T-helper 2 cell treated with Interferon-gamma antibody and Interleukin-4, amounts not matched to agents 100 ng/mL and 5 ng/mL, for 36 hours (primary cell): ENCODE data around the gene PHYHIPL. TPM values are rescaled to one million over a fixed set of nuclear protein-coding genes. Genes with fewer than 3 reads are reported as not detected.
"Not testable (repeated sequence)": the region's sequence is repeated elsewhere in the genome, so short reads cannot be mapped to it uniquely, and the experiment has no call there.

Experiments
- intact Hi-C: fragments of 100-400 bp; cut with micrococcal nuclease; formaldehyde crosslinking; loops from one replicate; pipeline ENCODE4 v1.15.1; 2023
- total RNA-seq: library from RNA; stranded (reverse); gene quantifications from 2 replicates; pipeline ENCODE4 v1.2.3, GENCODE V29; 2022

The PHYHIPL gene
- total RNA-seq, 1 donor from 2014 or later, result not detected

- intact Hi-C loops, result no loop called here
Measured at GRCh38 chr10:59190332-59190731, 13.9 kb downstream of the PHYHIPL start.

DNA sequence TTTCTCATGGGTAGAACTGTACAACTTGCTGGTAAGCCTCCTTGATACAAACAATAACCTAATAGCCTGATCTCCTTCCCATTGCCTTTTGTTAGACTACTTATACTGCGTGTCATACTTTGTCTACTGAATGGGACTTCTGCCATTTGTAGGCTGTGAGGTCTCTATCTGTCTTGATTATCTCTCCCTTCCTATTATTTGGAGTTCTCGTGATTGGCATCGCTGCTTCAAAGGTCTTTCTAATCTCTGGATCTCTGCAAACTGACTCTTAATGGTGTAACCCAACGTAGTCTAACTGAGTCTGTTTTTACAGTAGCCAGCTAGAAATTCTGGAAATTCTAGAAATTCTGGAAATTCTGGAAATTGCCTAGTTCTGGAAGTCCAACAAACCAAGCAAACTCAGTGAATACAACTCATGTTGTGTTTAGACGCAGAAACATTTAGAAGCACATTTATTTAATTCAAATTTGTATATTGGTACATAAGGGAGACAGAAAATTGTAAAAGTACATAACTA, 29.8 kb downstream of the PHYHIPL start:
- intact Hi-C loops, result no loop called here

- intact Hi-C loops, result no loop called here
Measured at GRCh38 chr10:59212301-59212798, 35.9 kb downstream of the PHYHIPL start.

DNA sequence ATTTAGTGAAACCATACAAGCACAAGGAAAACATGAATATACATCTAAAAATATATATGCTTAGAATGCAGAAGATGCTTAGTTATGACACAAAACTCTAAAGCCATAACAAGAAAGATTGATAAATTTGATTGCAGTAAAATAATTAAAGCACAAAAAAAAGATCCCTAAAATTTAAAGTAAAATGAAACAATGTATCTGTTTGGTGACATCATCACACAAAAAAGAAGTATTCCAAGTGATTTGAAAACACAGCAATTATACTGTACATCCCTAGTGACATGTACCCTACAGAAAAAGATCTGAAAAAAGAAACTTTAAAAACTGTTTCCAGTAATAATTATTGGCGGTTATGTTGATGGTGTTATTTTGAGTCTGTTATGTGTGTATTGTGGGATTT, 37.7 kb downstream of the PHYHIPL start:
- intact Hi-C loops, result no loop called here

GRCh38 chr10:59216178-59216869, 39.9 kb downstream of the PHYHIPL start:
- intact Hi-C loops, result no loop called here

- intact Hi-C loops, result no loop called here
Measured at GRCh38 chr10:59222788-59223187, 46.3 kb downstream of the PHYHIPL start.

DNA sequence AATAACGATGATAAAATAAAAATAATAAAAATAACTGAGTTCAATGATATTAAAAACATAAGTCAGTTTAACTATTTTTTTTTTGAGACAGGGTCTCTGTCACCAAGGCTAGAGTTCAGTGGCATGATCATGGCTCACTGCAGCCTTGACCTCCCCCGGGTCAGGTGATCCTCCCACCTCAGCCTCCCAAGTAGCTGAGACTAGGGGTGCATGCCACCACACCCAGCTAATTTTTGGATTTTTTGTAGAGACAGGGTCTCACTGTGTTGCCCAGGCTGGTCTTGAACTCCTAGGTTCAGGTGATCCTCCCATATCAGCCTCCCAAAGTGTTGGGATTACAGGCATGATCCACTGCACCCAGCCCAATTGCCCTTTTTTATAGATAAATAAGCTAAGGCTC, 47.2 kb downstream of the PHYHIPL start:
- intact Hi-C loops, result not testable (repeated sequence)

DNA sequence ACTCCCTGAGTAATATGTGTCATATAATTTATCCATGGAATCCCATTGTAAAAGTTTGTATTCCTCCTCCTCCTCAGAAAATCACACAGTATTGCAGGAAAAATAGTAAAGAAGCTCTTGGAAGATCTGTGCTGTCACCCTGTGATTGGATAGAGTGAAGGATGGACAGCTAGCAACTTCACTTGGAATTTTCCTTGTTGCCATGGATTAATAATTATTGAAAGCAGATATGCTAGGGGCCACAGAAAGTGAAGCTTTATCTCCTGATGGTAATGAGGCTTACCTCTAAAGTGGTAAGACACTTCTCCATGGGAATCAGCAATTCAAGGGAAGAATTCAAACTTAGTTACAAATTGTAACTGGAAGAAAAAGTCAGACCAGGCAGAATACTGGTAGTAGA, 48.8 kb downstream of the PHYHIPL start:
- intact Hi-C loops, result no loop called here

- intact Hi-C loops, result no loop called here
Measured at GRCh38 chr10:59227136-59227673, 50.8 kb downstream of the PHYHIPL start.

- intact Hi-C loops, result no loop called here
Measured at GRCh38 chr10:59229441-59229840, 53.0 kb downstream of the PHYHIPL start.

DNA sequence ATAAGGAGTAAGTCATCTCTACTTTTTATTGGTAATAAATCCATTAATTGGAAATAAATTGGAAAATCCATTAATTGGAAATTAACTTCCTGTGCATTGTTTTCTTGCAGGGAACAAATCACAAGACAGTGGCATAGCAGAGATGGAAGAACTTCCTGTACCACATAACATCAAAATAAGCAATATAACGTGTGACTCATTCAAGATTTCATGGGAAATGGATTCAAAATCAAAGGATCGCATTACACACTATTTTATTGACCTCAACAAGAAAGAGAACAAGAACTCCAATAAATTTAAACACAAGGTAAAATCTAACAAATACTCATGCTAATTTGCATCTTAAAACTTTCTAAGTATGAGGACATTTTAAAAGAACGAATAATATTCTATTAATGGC, 57.8 kb downstream of the PHYHIPL start:
- intact Hi-C loops, result no loop called here

DNA sequence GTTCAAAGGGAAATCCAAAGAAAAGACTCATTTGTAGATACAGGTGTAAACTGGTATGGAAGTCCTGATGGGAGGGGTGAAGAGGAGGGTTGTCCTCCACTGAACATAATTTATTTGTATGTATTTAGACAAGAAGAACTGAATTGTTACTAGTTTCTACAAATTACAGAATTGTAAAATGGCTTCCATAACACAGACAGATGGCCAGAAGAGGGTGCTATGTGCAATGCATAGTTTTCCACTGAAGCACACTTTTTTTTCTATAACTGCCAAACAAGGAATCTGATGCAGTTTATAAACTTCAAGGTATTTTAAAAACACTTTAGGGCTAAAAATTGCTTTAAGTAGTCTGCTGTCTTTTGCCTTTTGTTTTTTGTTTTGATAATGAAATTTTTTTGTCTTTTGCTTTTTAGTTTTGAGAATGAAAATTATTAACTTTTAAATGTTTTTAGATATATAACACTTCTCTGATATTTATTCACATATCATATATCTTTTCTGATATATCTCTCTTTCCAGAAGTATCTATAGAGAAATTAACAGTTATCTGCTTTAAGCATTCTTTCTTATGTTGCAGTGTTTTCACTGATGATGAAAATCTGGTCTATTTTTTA, 58.5 kb downstream of the PHYHIPL start:
- intact Hi-C loops, result no loop called here

- intact Hi-C loops, result no loop called here
Measured at GRCh38 chr10:59236064-59236697, 59.7 kb downstream of the PHYHIPL start.

- intact Hi-C loops, result no loop called here
Measured at GRCh38 chr10:59237775-59238174, 61.3 kb downstream of the PHYHIPL start.

DNA sequence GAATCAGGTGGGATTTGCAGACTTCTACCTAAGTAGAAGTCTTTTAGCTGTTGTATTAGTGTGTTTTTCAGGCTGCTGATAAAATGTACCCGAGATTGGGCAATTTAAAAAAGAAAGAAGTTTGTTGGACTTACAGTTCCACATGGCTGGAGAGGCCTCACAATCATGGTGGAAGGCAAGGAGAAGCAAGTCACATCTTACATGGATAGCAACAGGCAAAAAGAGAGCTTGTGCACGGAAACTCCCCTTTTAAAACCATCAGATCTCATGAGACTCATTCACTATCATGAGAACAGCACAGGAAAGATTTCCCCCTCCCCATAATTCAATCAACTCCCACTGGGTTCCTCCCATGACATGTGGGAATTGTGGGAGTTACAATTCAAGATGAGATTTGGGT, 62.7 kb downstream of the PHYHIPL start:
- intact Hi-C loops, result not testable (repeated sequence)

GRCh38 chr10:59240582-59241183, 64.2 kb downstream of the PHYHIPL start:
- intact Hi-C loops, result loop anchor here (2.0 to 5.0 kb wide), 3 partner anchors 288 to 923 kb away; no protein-coding TSS in a partner anchor

- intact Hi-C loops, result loop anchor here (5.0 kb wide), 2 partner anchors 290 to 925 kb away; no protein-coding TSS in a partner anchor
Measured at GRCh38 chr10:59242057-59242456, 65.6 kb downstream of the PHYHIPL start.

DNA sequence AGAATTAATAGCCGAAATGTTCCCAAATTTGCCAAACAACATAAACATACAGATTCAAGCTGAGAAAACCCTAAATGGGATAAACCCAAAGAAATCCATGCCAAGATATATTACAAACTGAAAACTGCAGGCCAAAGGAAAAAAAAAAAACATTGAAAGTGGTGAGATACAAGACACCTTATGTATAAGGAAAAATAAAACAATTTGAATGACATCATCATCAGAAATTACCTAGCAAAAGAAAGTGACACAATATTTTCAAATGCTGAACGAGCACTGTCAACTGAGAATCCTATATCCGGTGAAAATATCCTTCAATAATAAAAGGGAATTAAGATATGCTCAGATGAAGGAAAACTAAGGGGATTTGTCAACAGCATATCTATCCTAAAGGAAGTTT, 66.5 kb downstream of the PHYHIPL start:
- intact Hi-C loops, result loop anchor here (5.0 kb wide), 2 partner anchors 291 to 926 kb away; no protein-coding TSS in a partner anchor

DNA sequence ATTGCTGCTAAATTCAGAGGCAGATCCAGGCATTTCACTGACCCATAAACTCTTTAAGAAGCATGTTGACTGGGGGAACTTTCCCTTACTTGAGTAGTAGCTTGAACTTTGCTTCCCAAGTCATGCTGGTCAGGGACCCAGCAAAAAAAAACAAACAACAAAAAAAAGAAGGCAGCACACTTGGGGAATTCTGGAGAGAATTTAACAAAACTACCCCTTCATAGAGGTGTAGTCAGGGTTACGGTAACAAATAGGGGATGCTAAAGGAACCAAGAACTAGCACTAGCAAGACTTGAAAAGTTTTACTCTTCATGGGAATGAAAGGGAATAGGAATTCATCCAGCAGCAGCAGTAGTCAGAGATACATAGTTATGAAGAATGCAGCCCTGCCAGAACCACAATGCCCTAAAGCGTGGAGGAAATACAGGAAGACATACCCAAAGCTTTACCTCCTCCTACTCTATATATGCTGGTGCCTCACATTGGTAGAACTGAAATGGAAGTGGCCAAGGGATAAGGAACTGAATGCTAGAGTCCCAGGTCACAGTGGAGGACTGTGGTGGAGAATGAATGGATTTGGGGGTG, 67.3 kb downstream of the PHYHIPL start:
- intact Hi-C loops, result loop anchor here (5.0 kb wide), 2 partner anchors 291 to 926 kb away; no protein-coding TSS in a partner anchor

GRCh38 chr10:59244871-59245270, 68.4 kb downstream of the PHYHIPL start:
- intact Hi-C loops, result loop anchor here (5.0 kb wide), 2 partner anchors 293 to 928 kb away; no protein-coding TSS in a partner anchor

GRCh38 chr10:59245686-59246085, 69.2 kb downstream of the PHYHIPL start:
- intact Hi-C loops, result no loop called here
